Upper lobe of right lung (tissue), 1 donor: ENCODE results near the gene HAND2. TPM values are rescaled to one million over a fixed set of nuclear protein-coding genes. Genes with fewer than 3 reads are reported as not detected.
A peak's percentile ranks its signal among the peaks of the same experiment; 100 is the strongest.

Source experiments
- ATAC-seq: fragments of 200-7000 bp; cut with Tn5 transposase; one replicate; pipeline ENCODE4 v1.9.1; 2020; ENCODE audit warnings: mild to moderate bottlenecking, moderate library complexity
- DNase-seq: peaks from one replicate; pipeline ENCODE4 v3.0.0-alpha.2; 2020
- H3K27ac ChIP-seq: fragments of 200-600 bp; one replicate; pipeline ENCODE4 v1.8.0; 2022
- H3K27me3 ChIP-seq: fragments of 200-600 bp; one replicate; pipeline ENCODE4 v1.8.0; 2022; ENCODE audit warnings: mild to moderate bottlenecking
- H3K36me3 ChIP-seq: fragments of 200-600 bp; one replicate; pipeline ENCODE4 v1.8.0; 2022
- H3K4me1 ChIP-seq: fragments of 200-600 bp; one replicate; pipeline ENCODE4 v1.8.0; 2022
- H3K4me3 ChIP-seq: fragments of 200-600 bp; one replicate; pipeline ENCODE4 v1.8.0; 2022; ENCODE audit warnings: mild to moderate bottlenecking
- H3K9me3 ChIP-seq: fragments of 200-600 bp; one replicate; pipeline ENCODE4 v1.8.0; 2022
- intact Hi-C: fragments of 100-400 bp; cut with DNase I; formaldehyde crosslinking; loops from one replicate; pipeline ENCODE4 v1.11.0; 2022
- total RNA-seq: library from RNA; stranded (reverse); fragmentation: NEBNext Ultra II Directional; extraction: Animal tissue kit (Norgen Biotek cat#: 25700); gene quantifications from one replicate; pipeline ENCODE4 v1.2.1, GENCODE V29; 2021
- TF ChIP-seq, protein P1 (sequence below): fragments of 200-600 bp; IDR thresholded peaks from one replicate; pipeline ENCODE4 v1.8.0; 2022; ENCODE audit warnings: antibody characterized with exemption
- donor health status: DM: no; HTN: yes; CAD: no; lungs with severe emphysema.

The HAND2 gene
- total RNA-seq, 1 donor from 2014 or later: not detected

DNA sequence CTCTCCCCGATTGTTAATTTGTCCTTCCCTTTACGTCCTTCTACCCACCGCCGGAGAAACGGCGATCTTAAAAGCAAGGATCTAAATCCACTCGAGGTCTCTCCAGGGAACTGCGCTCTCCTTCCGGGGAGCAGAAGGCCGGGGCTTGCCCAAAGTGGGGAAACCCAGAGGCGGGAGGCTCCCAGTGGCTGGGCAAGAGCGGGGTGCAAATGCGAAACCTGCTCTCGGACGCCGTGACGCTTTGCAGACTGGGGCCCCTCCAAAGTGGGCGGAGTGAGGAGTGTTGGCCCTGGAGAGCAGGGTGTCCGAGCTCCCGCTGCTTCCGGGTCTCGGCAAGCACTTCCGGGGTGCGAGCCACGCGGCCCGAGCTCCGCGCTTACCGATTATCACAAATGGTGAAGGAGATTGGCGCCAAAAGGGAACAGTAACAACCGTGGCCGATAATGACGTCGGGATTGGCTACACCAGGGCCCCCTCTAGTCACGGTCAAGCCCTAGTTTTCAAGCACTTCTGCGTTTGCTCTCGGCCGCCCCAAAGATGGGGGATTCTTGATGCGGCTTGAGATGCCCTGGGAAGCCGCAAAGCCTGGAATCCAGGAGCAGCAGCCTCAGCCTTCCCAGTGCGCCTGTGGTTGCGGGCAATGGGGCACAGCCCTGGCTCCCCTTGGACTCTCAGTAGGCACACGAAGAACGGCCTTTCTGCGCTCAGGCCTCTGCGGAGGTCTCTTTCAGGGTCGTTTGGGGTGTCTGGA lies 29.0 kb downstream of the HAND2 start:
- Histone ChIP-seq H3K4me1 (peaks cover 3% of the 10 kb centered on the region), H3K27ac (no peak overlapping the region), H3K4me3 (peak overlapping the region; percentile 36), H3K27me3 (peaks cover 69% of the 10 kb centered on the region), H3K36me3 (no peaks in the 10 kb centered on the region), H3K9me3 (no peaks in the 10 kb centered on the region)
- ATAC-seq (peak; percentile 45), DNase-seq (no peak)
- intact Hi-C loops: no loop called here
- TF ChIP-seq, protein P1, sequence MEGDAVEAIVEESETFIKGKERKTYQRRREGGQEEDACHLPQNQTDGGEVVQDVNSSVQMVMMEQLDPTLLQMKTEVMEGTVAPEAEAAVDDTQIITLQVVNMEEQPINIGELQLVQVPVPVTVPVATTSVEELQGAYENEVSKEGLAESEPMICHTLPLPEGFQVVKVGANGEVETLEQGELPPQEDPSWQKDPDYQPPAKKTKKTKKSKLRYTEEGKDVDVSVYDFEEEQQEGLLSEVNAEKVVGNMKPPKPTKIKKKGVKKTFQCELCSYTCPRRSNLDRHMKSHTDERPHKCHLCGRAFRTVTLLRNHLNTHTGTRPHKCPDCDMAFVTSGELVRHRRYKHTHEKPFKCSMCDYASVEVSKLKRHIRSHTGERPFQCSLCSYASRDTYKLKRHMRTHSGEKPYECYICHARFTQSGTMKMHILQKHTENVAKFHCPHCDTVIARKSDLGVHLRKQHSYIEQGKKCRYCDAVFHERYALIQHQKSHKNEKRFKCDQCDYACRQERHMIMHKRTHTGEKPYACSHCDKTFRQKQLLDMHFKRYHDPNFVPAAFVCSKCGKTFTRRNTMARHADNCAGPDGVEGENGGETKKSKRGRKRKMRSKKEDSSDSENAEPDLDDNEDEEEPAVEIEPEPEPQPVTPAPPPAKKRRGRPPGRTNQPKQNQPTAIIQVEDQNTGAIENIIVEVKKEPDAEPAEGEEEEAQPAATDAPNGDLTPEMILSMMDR: no peak

DNA sequence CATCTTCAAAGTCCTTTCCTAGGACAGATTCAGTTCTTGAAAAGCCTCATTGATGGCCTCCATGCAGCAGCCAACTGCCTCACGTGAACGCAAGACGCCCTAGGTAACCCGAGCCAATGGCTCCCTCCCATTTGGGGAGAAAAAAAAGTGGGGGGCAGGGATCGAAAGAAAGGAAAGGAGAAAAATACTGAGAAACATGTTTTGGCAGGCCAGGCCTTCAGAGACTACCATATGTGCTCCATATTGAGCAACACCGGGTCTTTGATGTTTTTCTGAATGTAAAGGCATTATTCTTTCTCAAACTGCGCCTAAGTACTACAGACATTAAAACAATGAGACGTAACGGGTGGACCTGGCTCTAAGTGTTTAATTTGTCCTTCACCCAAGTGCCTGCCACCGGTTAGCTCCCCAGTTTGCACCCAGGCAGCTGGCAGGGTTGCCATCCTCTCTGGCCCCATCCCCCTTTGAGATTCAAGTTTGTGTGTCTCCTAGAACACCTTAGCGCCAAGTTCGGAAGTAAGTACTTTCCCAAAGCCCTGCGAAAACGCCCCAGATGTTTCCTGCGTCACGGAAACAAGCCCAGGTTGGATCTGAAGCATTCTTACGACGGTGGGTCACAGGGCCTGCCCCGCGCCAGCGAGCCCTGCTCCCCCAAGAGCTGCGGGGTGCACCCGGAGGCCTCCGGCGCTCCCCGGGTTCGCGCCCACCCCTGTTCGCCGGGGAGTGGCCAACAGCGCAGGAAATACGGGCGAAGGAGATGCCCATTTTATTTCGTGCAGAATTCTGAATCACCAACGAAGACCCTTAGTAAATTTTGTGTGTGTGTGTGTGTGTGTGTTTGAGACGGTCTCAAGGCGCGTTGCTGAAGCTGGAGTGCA lies 30.1 kb downstream of the HAND2 start:
- Histone ChIP-seq H3K27me3 (peaks cover 67% of the 10 kb centered on the region), H3K27ac (no peak overlapping the region), H3K4me3 (no peak overlapping the region), H3K4me1 (no peaks in the 10 kb centered on the region), H3K36me3 (no peaks in the 10 kb centered on the region), H3K9me3 (no peaks in the 10 kb centered on the region)
- intact Hi-C loops: no loop called here
- ATAC-seq: no peak
- DNase-seq: no peak
- TF ChIP-seq, protein P1: no peak

DNA sequence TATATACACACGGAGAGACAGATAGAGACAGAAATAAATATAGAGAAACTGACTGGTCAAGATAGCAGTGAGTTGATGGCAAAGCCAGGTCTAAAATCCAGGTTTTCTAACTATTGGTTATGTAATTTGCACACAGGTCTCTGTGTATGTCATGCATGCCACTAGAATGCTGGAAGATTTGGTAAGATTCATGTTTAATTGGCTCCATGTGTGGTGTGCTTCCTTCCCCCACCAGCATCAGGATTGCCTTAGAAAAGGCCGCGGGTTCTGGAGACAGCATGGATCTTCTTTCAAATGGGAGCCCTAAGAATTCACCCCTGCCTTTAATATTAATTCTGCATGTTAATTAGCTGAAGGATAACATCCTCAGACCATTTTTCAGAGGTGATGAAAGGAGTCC lies 31.3 kb downstream of the HAND2 start:
- H3K27me3 ChIP-seq: peaks cover 61% of the 10 kb centered on the region
- no peaks in the 10 kb centered on the region for H3K9me3 ChIP-seq
- H3K27ac ChIP-seq: no peak overlapping the region
- no peak for ATAC-seq
- H3K4me1 ChIP-seq: no peaks in the 10 kb centered on the region
- H3K36me3 ChIP-seq: no peaks in the 10 kb centered on the region
- no peak for DNase-seq
- TF ChIP-seq, protein P1: no peak
- no peak overlapping the region for H3K4me3 ChIP-seq
- intact Hi-C loops: no loop called here

DNA sequence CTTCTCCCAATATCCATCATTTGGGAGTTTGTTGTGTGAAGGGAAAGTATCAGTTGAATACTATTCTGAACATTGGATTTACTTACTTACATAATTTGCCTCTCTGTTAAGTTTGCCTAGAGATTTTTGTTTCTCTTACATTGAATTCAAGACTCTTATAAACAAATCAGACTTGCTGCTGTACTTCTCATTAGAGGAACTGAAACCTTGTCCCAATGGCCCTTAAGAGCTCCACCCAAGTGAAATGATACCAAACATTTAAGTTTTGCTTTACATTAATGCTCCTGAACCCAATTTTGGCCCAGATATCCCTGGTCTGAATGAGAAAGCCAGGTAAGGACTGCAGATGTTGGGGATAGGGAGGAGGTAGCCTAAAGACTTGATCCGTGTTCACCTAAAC lies 32.0 kb downstream of the HAND2 start:
- intact Hi-C loops: no loop called here
- TF ChIP-seq, protein P1: no peak
- no peak overlapping the region for H3K27ac ChIP-seq
- ATAC-seq: no peak
- H3K4me1 ChIP-seq: no peaks in the 10 kb centered on the region
- peaks cover 53% of the 10 kb centered on the region for H3K27me3 ChIP-seq
- H3K9me3 ChIP-seq: no peaks in the 10 kb centered on the region
- no peak for DNase-seq
- H3K36me3 ChIP-seq: no peaks in the 10 kb centered on the region
- no peak overlapping the region for H3K4me3 ChIP-seq

DNA sequence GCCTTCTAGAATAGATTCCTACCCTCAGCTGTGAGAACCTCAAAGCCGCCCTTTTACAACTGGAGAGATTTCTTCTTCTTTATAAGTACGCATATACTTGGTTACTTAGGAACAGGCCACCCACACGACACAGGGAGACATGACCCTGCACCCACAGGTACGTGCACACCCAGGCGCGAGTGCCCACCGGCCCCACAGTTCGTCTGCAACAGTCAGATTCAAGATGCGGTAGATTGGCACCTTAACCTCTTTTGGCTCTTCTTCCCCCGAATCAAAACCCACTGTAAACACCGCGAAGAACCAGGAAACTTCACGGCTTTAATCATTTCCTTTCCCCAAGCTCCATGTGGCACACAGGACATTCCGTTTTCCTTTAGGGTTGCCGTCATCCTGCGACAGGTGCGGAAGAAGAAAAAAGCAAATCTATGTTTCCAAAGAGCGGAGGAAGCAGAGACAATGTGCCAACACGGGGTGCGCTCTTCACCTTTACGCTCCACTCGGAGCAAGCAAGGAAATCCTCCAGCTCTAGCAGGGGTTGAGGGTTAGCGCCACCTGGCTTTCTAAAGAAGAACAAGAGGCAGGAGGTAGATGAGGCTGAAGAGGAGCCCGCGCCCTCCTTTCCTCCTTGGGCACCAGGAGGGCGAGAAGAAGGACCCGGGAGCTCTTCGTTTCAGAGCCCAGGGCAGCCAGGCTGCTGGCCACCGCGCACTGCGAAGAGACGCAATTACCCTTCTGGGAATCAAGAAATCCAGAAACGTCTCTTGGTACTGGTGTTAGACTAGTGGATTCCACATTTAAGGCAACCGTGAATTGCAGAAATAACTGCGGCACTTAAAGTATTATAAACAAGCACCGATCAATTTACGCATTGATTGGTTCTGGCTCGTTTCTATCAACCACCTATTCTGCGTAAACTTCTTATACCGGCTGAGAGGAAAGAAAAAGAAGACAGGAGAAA lies 35.7 kb downstream of the HAND2 start:
- Histone ChIP-seq H3K4me1 (peaks cover 9% of the 10 kb centered on the region), H3K4me3 (peak overlapping the region; percentile 42), H3K9me3 (no peaks in the 10 kb centered on the region), H3K27ac (no peak overlapping the region), H3K36me3 (no peaks in the 10 kb centered on the region), H3K27me3 (peaks cover 17% of the 10 kb centered on the region)
- peak; percentile 91 for ATAC-seq
- DNase-seq: peak; percentile 67
- TF ChIP-seq, protein P1: peak; percentile 77
- intact Hi-C loops: no loop called here
